CD14-positive monocyte (primary cell): ENCODE results near the gene PLSCR4. TPM values are rescaled to one million over a fixed set of nuclear protein-coding genes. Genes with fewer than 3 reads are reported as not detected.

Source experiments
- DNase-seq, 3 donors: peaks; one replicate each; pipeline ENCODE4 v3.0.0-alpha.2; 2011 to 2022
- H2AFZ ChIP-seq: 2 replicates; pipeline ENCODE4 v1.6.0; 2012; ENCODE audit warnings: mild to moderate bottlenecking, low read depth, low read length, inconsistent platforms; ENCODE audit not compliant: insufficient read depth, poor library complexity, severe bottlenecking
- H3K27ac ChIP-seq, 2 donors: 1 replicate in 1 of 2; 2 replicates in 1 of 2; pipeline ENCODE4 v1.5.1; 2012 to 2013; ENCODE audit warnings: low read length in 2 of 2, control low read depth in 1 of 2, inconsistent platforms in 1 of 2, low read depth in 1 of 2, mild to moderate bottlenecking in 1 of 2
- H3K27me3 ChIP-seq, 2 donors: one replicate each; pipeline versions ENCODE4 v1.6.0 to v1.6.1; 2011 to 2013; ENCODE audit warnings: low read length in 2 of 2; ENCODE audit not compliant: control insufficient read depth in 2 of 2, insufficient read depth in 2 of 2
- H3K36me3 ChIP-seq, 2 donors: replicated peaks in 1 of 2; 1 replicate in 1 of 2; 2 replicates in 1 of 2; pipeline versions ENCODE4 v1.5.1 to v1.6.1; 2012 to 2013; ENCODE audit warnings: low read length in 2 of 2, control low read depth in 1 of 2, inconsistent platforms in 1 of 2, mild to moderate bottlenecking in 1 of 2; ENCODE audit not compliant: insufficient read depth in 2 of 2, control insufficient read depth in 1 of 2
- H3K4me1 ChIP-seq, 2 donors: 1 replicate in 1 of 2; 2 replicates in 1 of 2; pipeline versions ENCODE4 v1.5.1 to v1.6.1; 2012 to 2013; ENCODE audit warnings: low read length in 2 of 2, control low read depth in 1 of 2, inconsistent platforms in 1 of 2, mild to moderate bottlenecking in 1 of 2, moderate library complexity in 1 of 2; ENCODE audit not compliant: insufficient read depth in 2 of 2, control insufficient read depth in 1 of 2
- H3K4me2 ChIP-seq: replicated peaks from 2 replicates; pipeline ENCODE3; 2012; ENCODE audit warnings: low read length, moderate library complexity, mild to moderate bottlenecking; ENCODE audit not compliant: poor library complexity, severe bottlenecking; ENCODE audit errors: extremely low read depth
- H3K4me3 ChIP-seq, 3 experiments: fragments of 200-600 bp in 1 of 3; sonication (generic) in 1 of 3; replicated peaks in 1 of 3; 1 replicate in 2 of 3; 2 replicates in 1 of 3; pipeline ENCODE4 v1.5.1; 2011 to 2013; ENCODE audit warnings: low read length in 3 of 3, mild to moderate bottlenecking in 3 of 3, control low read depth in 2 of 3, low read depth in 2 of 3, inconsistent platforms in 1 of 3, moderate library complexity in 1 of 3
- H3K79me2 ChIP-seq: 2 replicates; pipeline ENCODE4 v1.6.0; 2012; ENCODE audit warnings: mild to moderate bottlenecking, control low read depth, inconsistent platforms, low read length, moderate library complexity; ENCODE audit not compliant: insufficient read depth
- H3K9ac ChIP-seq: 2 replicates; pipeline ENCODE4 v1.6.0; 2017; ENCODE audit warnings: low read length, mild to moderate bottlenecking; ENCODE audit not compliant: insufficient read depth, poor library complexity, severe bottlenecking
- H3K9me3 ChIP-seq, 2 donors: replicated peaks in 1 of 2; 1 replicate in 1 of 2; 2 replicates in 1 of 2; pipeline versions ENCODE4 v1.5.1 to v1.6.1; 2012 to 2013; ENCODE audit warnings: low read length in 2 of 2, control low read depth in 1 of 2; ENCODE audit not compliant: control insufficient read depth in 1 of 2, insufficient read depth in 1 of 2
- H4K20me1 ChIP-seq: 2 replicates; pipeline ENCODE4 v1.6.0; 2012; ENCODE audit warnings: mild to moderate bottlenecking, low read length, control low read depth, moderate library complexity; ENCODE audit not compliant: insufficient read depth
- H3K27ac Mint-ChIP-seq, 7 donors: one replicate each; pipeline ENCODE4 v1.8.0; 2020; ENCODE audit warnings: mild to moderate bottlenecking in 7 of 7, mixed read lengths in 7 of 7, moderate library complexity in 6 of 7, inconsistent platforms in 2 of 7
- H3K27me3 Mint-ChIP-seq, 3 donors: one replicate each; pipeline ENCODE4 v1.8.0; 2021 to 2022; ENCODE audit warnings: low read depth in 3 of 3, mild to moderate bottlenecking in 3 of 3, mixed read lengths in 3 of 3, moderate library complexity in 3 of 3, inconsistent platforms in 1 of 3
- H3K36me3 Mint-ChIP-seq, 2 donors: one replicate each; pipeline ENCODE4 v1.8.0; 2020; ENCODE audit warnings: mixed read lengths in 2 of 2, inconsistent platforms in 1 of 2, mild to moderate bottlenecking in 1 of 2
- H3K4me1 Mint-ChIP-seq: one replicate; pipeline ENCODE4 v1.8.0; 2020; ENCODE audit warnings: mild to moderate bottlenecking, mixed read lengths
- H3K4me3 Mint-ChIP-seq, 2 donors: one replicate each; pipeline ENCODE4 v1.8.0; 2020; ENCODE audit warnings: mild to moderate bottlenecking in 2 of 2, mixed read lengths in 2 of 2, moderate library complexity in 1 of 2
- H3K9me3 Mint-ChIP-seq, 7 donors: one replicate each; pipeline ENCODE4 v1.8.0; 2020 to 2022; ENCODE audit warnings: mixed read lengths in 7 of 7, mild to moderate bottlenecking in 6 of 7, moderate library complexity in 6 of 7, inconsistent platforms in 2 of 7
- CTCF ChIP-seq: fragments of 200-600 bp; IDR thresholded peaks from one replicate; pipeline ENCODE4 v1.8.0; 2022; ENCODE audit warnings: antibody characterized with exemption, mild to moderate bottlenecking
- WGBS: methylation state at CpG from one replicate; pipeline ENCODE4 v1.1.5; 2013; ENCODE audit warnings: missing lambda C conversion rate; ENCODE audit not compliant: insufficient coverage; 5-methylcytosine and 5-hydroxymethylcytosine counted together
- intact Hi-C, 2 donors: fragments of 100-400 bp; cut with micrococcal nuclease; formaldehyde crosslinking; loops; one replicate each; pipeline versions ENCODE4 v1.15.0 to v1.15.1; 2023
- polyA plus RNA-seq, 3 donors: library from polyadenylated mRNA; depleted of rRNA in 1 of 3; unstranded in 2 of 3; stranded (reverse) in 1 of 3; fragments of 300-500 nt in 2 of 3; fragments of >200 nt in 1 of 3; fragmentation: Illumina TruSeq in 2 of 3; gene quantifications; 1 replicate in 2 of 3; 2 replicates in 1 of 3; pipeline ENCODE4 v1.2.3, GENCODE V29; 2012 to 2021

Gene PLSCR4
- polyA plus RNA-seq, 3 donors: 0.05 TPM; not detected in 2

GRCh38 chr3:146283781-146284445, 33.0 kb upstream of the PLSCR4 start:
- H3K79me2 ChIP-seq: no peaks in the 10 kb centered on the region
- H3K27me3 ChIP-seq: no peaks in the 10 kb centered on the region
- no peak overlapping the region for H2AFZ ChIP-seq
- no peaks in the 10 kb centered on the region for H3K36me3 ChIP-seq
- intact Hi-C loops: no loop called here
- no peaks in the 10 kb centered on the region for H4K20me1 ChIP-seq
- Mint-ChIP-seq H3K9me3 (peaks cover 0 to 5% (median 3%) of the 10 kb centered on the region in 7 donors), H3K4me1 (no peaks in the 10 kb centered on the region), H3K27ac (no peak overlapping the region), H3K4me3 (no peak overlapping the region), H3K27me3 (no peaks in the 10 kb centered on the region), H3K36me3 (no peaks in the 10 kb centered on the region)
- no peak overlapping the region for H3K9ac ChIP-seq
- no peak overlapping the region for H3K4me3 ChIP-seq
- no peak overlapping the region for H3K4me2 ChIP-seq
- WGBS: no CpG with 5 or more reads among the region's 1 CpG
- no peaks in the 10 kb centered on the region for H3K9me3 ChIP-seq
- H3K4me1 ChIP-seq: no peaks in the 10 kb centered on the region
- no peak overlapping the region for H3K27ac ChIP-seq
- TF ChIP-seq CTCF: no peak
- DNase-seq: no peak

GRCh38 chr3:146280864-146281263, 30.0 kb upstream of the PLSCR4 start:
- Mint-ChIP-seq H3K4me1 (no peaks in the 10 kb centered on the region), H3K9me3 (peaks cover 0 to 3% (median 0%) of the 10 kb centered on the region in 7 donors)

More at GRCh38 chr3:146280864-146281263, 30.0 kb upstream of the PLSCR4 start:
- no peak for TF ChIP-seq CTCF
- no peak for DNase-seq
- Histone ChIP-seq H4K20me1 (no peaks in the 10 kb centered on the region), H3K27ac (no peak overlapping the region), H3K4me1 (no peaks in the 10 kb centered on the region), H3K9me3 (no peaks in the 10 kb centered on the region), H2AFZ (no peak overlapping the region), H3K9ac (no peak overlapping the region), H3K79me2 (no peaks in the 10 kb centered on the region), H3K4me2 (no peak overlapping the region), H3K27me3 (no peaks in the 10 kb centered on the region), H3K36me3 (no peaks in the 10 kb centered on the region), H3K4me3 (no peak overlapping the region)
- Mint-ChIP-seq H3K27me3 (no peaks in the 10 kb centered on the region), H3K27ac (no peak overlapping the region), H3K4me3 (no peak overlapping the region), H3K36me3 (no peaks in the 10 kb centered on the region)
- intact Hi-C loops: no loop called here
- 70% methylated on average over 4 of the region's 4 CpGs for WGBS
